ENCODE data around the gene UBAC2.

DNA sequence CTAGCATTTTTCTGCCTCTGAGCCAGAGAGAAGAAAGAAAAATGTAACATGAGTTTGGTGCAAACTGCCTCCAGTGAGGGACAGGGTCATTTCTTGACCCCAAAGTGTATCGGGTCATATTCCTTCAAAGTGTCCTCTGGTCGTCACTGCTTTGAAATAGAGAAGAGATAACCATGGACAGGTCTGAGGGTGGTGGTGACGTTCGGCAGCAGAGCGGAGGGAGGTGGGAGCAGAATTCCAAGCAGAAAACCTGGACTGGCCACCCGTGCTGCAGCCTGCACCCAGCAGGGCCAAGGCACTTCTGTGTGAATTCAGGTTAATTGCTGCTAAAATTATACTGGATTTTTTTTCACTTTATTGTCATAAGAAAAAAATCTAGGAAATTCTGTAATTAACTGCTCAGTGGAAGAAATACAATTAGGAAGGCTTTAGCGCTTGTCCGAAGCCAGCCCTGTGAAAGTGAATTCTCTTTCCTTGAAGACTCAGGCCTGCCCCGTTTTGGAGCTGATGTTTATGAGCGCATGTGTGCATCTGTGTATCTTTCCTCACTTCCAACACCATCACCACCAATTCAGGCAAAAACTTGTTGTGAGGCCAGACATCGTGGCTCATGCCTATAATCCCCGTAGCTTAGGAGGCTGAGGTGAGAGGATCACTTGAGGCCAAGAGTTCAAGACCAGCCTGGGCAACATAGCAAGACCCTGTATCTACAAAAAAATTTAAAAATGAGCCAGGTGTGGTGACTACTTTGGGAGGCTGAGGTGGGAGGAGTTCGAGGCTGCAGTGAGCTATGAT, 37.9 kb upstream of the UBAC2 start:
- TF ChIP-seq CTCF (IDR thresholded peaks at IDR 0.05) (no peak), POLR2A (IDR thresholded peaks at IDR 0.05) (no peak)

Data from tibial nerve (tissue), 3 donors.